A549 (cell line): ENCODE data around the gene ZNF326. TPM values are rescaled to one million over a fixed set of nuclear protein-coding genes. Genes with fewer than 3 reads are reported as not detected.
A peak's percentile ranks its signal among the peaks of the same experiment; 100 is the strongest.

ENCODE experiments used
- ATAC-seq, 2 experiments: fragments of 200-7000 bp in 1 of 2; fragments of >200 bp in 1 of 2; cut with Nextera tagmentation in 1 of 2; cut with Tn5 transposase in 1 of 2; 3 replicates each; pipeline versions ENCODE4 v1.8.0 to v1.9.1; 2018 to 2020; ENCODE audit warnings: mild to moderate bottlenecking in 1 of 2, moderate library complexity in 1 of 2
- CTCF ChIA-PET: fragments of 300-600 bp; sonication (Branson Sonifier 250); formaldehyde crosslinking; extraction: SDS; loops from one replicate; lab custom pipeline; 2021; ENCODE audit warnings: antibody characterized with exemption, inconsistent platforms; lab: Yijun Ruan, JAX
- POLR2A ChIA-PET: fragments of 350-600 bp; formaldehyde crosslinking; extraction: SDS; loops from one replicate; lab custom pipeline; 2021; ENCODE audit warnings: antibody characterized with exemption, inconsistent platforms; lab: Yijun Ruan, JAX
- DNase-seq, 2 experiments: peaks; one replicate each; pipeline versions ENCODE4 v3.0.0 to v3.0.0-alpha.2; 2011 to 2016; ENCODE audit warnings: low read depth in 1 of 2, low spot score in 1 of 2
- FAIRE-seq: peaks from 2 replicates; lab custom pipeline; 2011; peaks lifted over from hg19 to GRCh38; lab: Jason Lieb, UNC
- H3K27ac ChIP-seq, 2 experiments: fragments of >200 bp; sonication (Bioruptor Twin); formaldehyde crosslinking; 3 replicates each; pipeline ENCODE4 v1.5.1; 2016 to 2017
- H3K4me1 ChIP-seq: fragments of >200 bp; sonication (Bioruptor Twin); formaldehyde crosslinking; 3 replicates; pipeline ENCODE4 v1.6.1; 2016
- H3K4me2 ChIP-seq: fragments of >200 bp; sonication (Bioruptor Twin); formaldehyde crosslinking; 3 replicates; pipeline ENCODE4 v1.6.1; 2016
- H3K4me3 ChIP-seq: fragments of >200 bp; sonication (Bioruptor Twin); formaldehyde crosslinking; 3 replicates; pipeline ENCODE4 v1.5.1; 2016
- H3K9me3 ChIP-seq: fragments of >200 bp; sonication (Bioruptor Twin); formaldehyde crosslinking; 3 replicates; pipeline ENCODE4 v1.6.1; 2016
- BCL3 ChIP-seq: fragments of >200 bp; sonication (Bioruptor Twin); formaldehyde crosslinking; IDR thresholded peaks from 3 replicates; pipeline ENCODE4 v1.6.1; 2016
- CHD2 ChIP-seq: fragments of 150-350 bp; IDR thresholded peaks from 2 replicates; pipeline ENCODE4 v1.6.1; 2014; ENCODE audit warnings: low read length; ENCODE audit not compliant: partially characterized antibody
- CHD4 ChIP-seq: fragments of 200-600 bp; sonication (generic); IDR thresholded peaks from 2 replicates; pipeline ENCODE4 v1.6.1; 2016; ENCODE audit warnings: antibody characterized with exemption, mild to moderate bottlenecking, borderline replicate concordance
- CTCF ChIP-seq: fragments of >200 bp; sonication (Bioruptor Twin); formaldehyde crosslinking; IDR thresholded peaks from 3 replicates; pipeline ENCODE4 v1.5.1; 2016
- E2F6 ChIP-seq: IDR thresholded peaks from 2 replicates; pipeline ENCODE4 v1.6.1; 2012; ENCODE audit warnings: low read depth, borderline replicate concordance
- ELK1 ChIP-seq: fragments of 150-350 bp; IDR thresholded peaks from 2 replicates; pipeline ENCODE4 v1.6.1; 2014; ENCODE audit warnings: low read depth, mild to moderate bottlenecking, low read length
- ESRRA ChIP-seq: fragments of 150-350 bp; IDR thresholded peaks from 2 replicates; pipeline ENCODE4 v1.6.1; 2014; ENCODE audit warnings: mild to moderate bottlenecking, low read length, borderline replicate concordance
- FOXS1 ChIP-seq: fragments of 250-450 bp; sonication (Bioruptor Pico); IDR thresholded peaks from 2 replicates; pipeline ENCODE4 v1.5.0; 2020; ENCODE audit warnings: mild to moderate bottlenecking, moderate library complexity
- HMGXB4 ChIP-seq: fragments of 250-450 bp; sonication (Bioruptor Pico); IDR thresholded peaks from 2 replicates; pipeline ENCODE4 v1.5.0; 2021; ENCODE audit warnings: mild to moderate bottlenecking, moderate library complexity, borderline replicate concordance
- HOXB13 ChIP-seq: fragments of 250-450 bp; sonication (Bioruptor Pico); IDR thresholded peaks from 2 replicates; pipeline ENCODE4 v1.5.0; 2020; ENCODE audit warnings: low read depth, mild to moderate bottlenecking, moderate library complexity
- HOXB5 ChIP-seq: fragments of 250-450 bp; sonication (Bioruptor Pico); IDR thresholded peaks from 2 replicates; pipeline ENCODE4 v1.5.0; 2020; ENCODE audit warnings: mild to moderate bottlenecking, moderate library complexity
- JUN ChIP-seq, 2 experiments: fragments of >200 bp; sonication (Bioruptor Twin); formaldehyde crosslinking; IDR thresholded peaks; 2 replicates in 1 of 2; 3 replicates in 1 of 2; pipeline ENCODE4 v1.6.1; 2016 to 2017
- JUNB ChIP-seq: fragments of >200 bp; sonication (Bioruptor Twin); formaldehyde crosslinking; IDR thresholded peaks from 2 replicates; pipeline ENCODE4 v1.6.1; 2016
- KDM1A ChIP-seq: fragments of 200-600 bp; sonication (generic); IDR thresholded peaks from 2 replicates; pipeline ENCODE4 v1.6.1; 2016; ENCODE audit warnings: low read depth, mild to moderate bottlenecking
- MAFK ChIP-seq: fragments of 450-650 bp; IDR thresholded peaks from 2 replicates; pipeline ENCODE4 v1.6.1; 2014; ENCODE audit not compliant: partially characterized antibody
- MAX ChIP-seq: IDR thresholded peaks from 2 replicates; pipeline ENCODE4 v1.6.1; 2012
- MYC ChIP-seq: IDR thresholded peaks from 2 replicates; pipeline ENCODE4 v1.6.1; 2012; ENCODE audit warnings: mild to moderate bottlenecking, inconsistent platforms, low read length, improper control_type of control experiment, borderline replicate concordance
- PBX3 ChIP-seq: IDR thresholded peaks from 2 replicates; pipeline ENCODE4 v1.6.1; 2012
- PHF8 ChIP-seq: fragments of 200-600 bp; sonication (generic); IDR thresholded peaks from 2 replicates; pipeline ENCODE4 v1.6.1; 2016; ENCODE audit warnings: low read depth, mild to moderate bottlenecking, antibody characterized with exemption, moderate library complexity, borderline replicate concordance
- POLR2A ChIP-seq: IDR thresholded peaks from 2 replicates; pipeline ENCODE4 v1.6.1; 2012; ENCODE audit warnings: mild to moderate bottlenecking, low read length
- POLR2AphosphoS2 ChIP-seq: conservative IDR thresholded peaks from 2 replicates; pipeline ENCODE4 v1.6.1; 2012; ENCODE audit warnings: low read length, improper control_type of control experiment, inconsistent platforms
- RAD21 ChIP-seq, 2 experiments: fragments of >200 bp in 1 of 2; sonication (Bioruptor Twin) in 1 of 2; formaldehyde crosslinking in 1 of 2; IDR thresholded peaks in 1 of 2; conservative IDR thresholded peaks in 1 of 2; 2 replicates in 1 of 2; 3 replicates in 1 of 2; pipeline ENCODE4 v1.6.1; 2012 to 2018; ENCODE audit warnings: inconsistent platforms in 1 of 2
- RARB ChIP-seq: fragments of 250-450 bp; sonication (Bioruptor Pico); IDR thresholded peaks from 2 replicates; pipeline ENCODE4 v1.8.0; 2021; ENCODE audit warnings: mild to moderate bottlenecking, moderate library complexity
- REST ChIP-seq: fragments of 200-600 bp; sonication (generic); IDR thresholded peaks from 2 replicates; pipeline ENCODE4 v1.6.1; 2016; ENCODE audit warnings: antibody characterized with exemption, mild to moderate bottlenecking, moderate library complexity
- ZFP36 ChIP-seq: fragments of 450-650 bp; IDR thresholded peaks from 2 replicates; pipeline ENCODE4 v1.6.1; 2014; ENCODE audit warnings: borderline replicate concordance; ENCODE audit not compliant: partially characterized antibody
- WGBS: methylation state at CpG from one replicate; pipeline ENCODE4 v1.1.6; 2017; ENCODE audit errors: missing lambda C conversion rate; 5-methylcytosine and 5-hydroxymethylcytosine counted together
- polyA minus RNA-seq: library from RNA; depleted of rRNA, polyadenylated mRNA; stranded (reverse); fragments of >200 nt; gene quantifications from 2 replicates; pipeline ENCODE4 v1.2.3, GENCODE V29; 2011; rRNA and poly(A)+ RNA removed
- polyA plus RNA-seq, 4 experiments: library from polyadenylated mRNA; depleted of rRNA in 3 of 4; stranded (reverse); fragments of >200 nt; fragmentation: RNase III in 1 of 4; extraction: RNeasy Plus Mini Kit Qiagen cat#74134 plus additional on column Dnase treatment in 1 of 4; gene quantifications; 2 replicates in 3 of 4; 3 replicates in 1 of 4; pipeline ENCODE4 v1.2.3, GENCODE V29; 2011 to 2017

Gene ZNF326
- 18.7 and 32.3 TPM in 2 replicates for polyA plus RNA-seq (2011; rRNA removed)
- 15.9 and 17.6 TPM in 2 replicates for polyA plus RNA-seq (2012; cell fraction: cytosol; rRNA removed)
- 14.2 and 16.8 TPM in 2 replicates for polyA plus RNA-seq (2012; cell fraction: nucleus; rRNA removed)
- 47.8 to 52.2 TPM (median 50.0 TPM) in 3 replicates for polyA plus RNA-seq (2017; fragmentation: RNase III; extraction: RNeasy Plus Mini Kit Qiagen cat#74134 plus additional on column Dnase treatment)
- polyA minus RNA-seq: 12.4 and 12.7 TPM in 2 replicates

- peak within 1 kb of the TSS; percentile 92 for H3K4me2 ChIP-seq
- peaks cover 58% of the 10 kb centered on the region for H3K4me1 ChIP-seq
- FAIRE-seq (no peak), ATAC-seq (peak; percentile 97 to 98), DNase-seq (peak; percentile 86 to 97)
- peak within 1 kb of the TSS; percentile 92 to 95 for H3K27ac ChIP-seq
- H3K9me3 ChIP-seq: no peaks in the 10 kb centered on the region
- TF ChIP-seq REST (peak; percentile 39), JUN (IDR thresholded peaks at IDR 0.05) (peak; percentile 48 to 85; a peak in 3 of 5 replicates), BCL3 (peak; percentile 50), ESRRA (no peak), MAFK (no peak), RAD21 (conservative IDR thresholded peaks at IDR 0.05 in 1 of 2, IDR thresholded peaks at IDR 0.05 in 1 of 2) (no peak), PBX3 (no peak), FOXS1 (CRISPR knock-in tag) (no peak), MYC (peak; percentile 31; the same call in 1 of the 2 replicates), RARB (no peak), HMGXB4 (peak; percentile 81; the same call in 1 of the 2 replicates), CHD2 (peak; percentile 50), HOXB13 (CRISPR knock-in tag) (peak; percentile 56; the same call in 1 of the 2 replicates), JUNB (no peak), CTCF (no peak), ZFP36 (no peak), ELK1 (no peak), PHF8 (peak; percentile 89), MAX (peak; percentile 73), POLR2A (peak; percentile 93), POLR2AphosphoS2 (no peak), E2F6 (peak; percentile 46; the same call in 1 of the 2 replicates), CHD4 (no peak), HOXB5 (CRISPR knock-in tag) (no peak), KDM1A (no peak)
- peak within 1 kb of the TSS; percentile 72 for H3K4me3 ChIP-seq
- WGBS: under 1% methylated on average over 11 of the region's 88 CpGs
- POLR2A ChIA-PET: interaction anchor here (1.0 kb wide), 2 partner anchors 20 to 193 kb away, joined by 3 read pairs; no protein-coding TSS in a partner anchor
- CTCF ChIA-PET: no interaction called here
Observed at GRCh38 chr1:89994805-89995597, at the start of gene ZNF326. ZNF326 (plus strand) TSS chr1:89995110; CDS start chr1:89995258, 148 bp downstream.
